Activated CD8-positive, alpha-beta memory T cell treated with anti-CD3 and anti-CD28 coated beads for 1 hour (primary cell): ENCODE results near the gene C11orf71.

Experiments used
- DNase-seq, 2 donors: peaks; one replicate each; pipeline ENCODE4 v3.0.0-alpha.2; 2020; ENCODE audit warnings: low read depth in 1 of 2; ENCODE audit errors: extremely low read depth in 1 of 2

The C11orf71 gene

GRCh38 chr11:114400915-114401223, 558 bp upstream of the C11orf71 start:
- no peak for DNase-seq

GRCh38 chr11:114399490-114400215, 658 bp downstream of the C11orf71 start:
- DNase-seq, result no peak

GRCh38 chr11:114398303-114398920, 1.9 kb downstream of the C11orf71 start:
- DNase-seq, result no peak

GRCh38 chr11:114397349-114397982, 2.8 kb downstream of the C11orf71 start:
- DNase-seq, result no peak

- no peak for DNase-seq
These were observed 3.4 kb downstream of the C11orf71 start for GRCh38 chr11:114396916-114397315.

- DNase-seq, result no peak
These were observed 4.6 kb downstream of the C11orf71 start for GRCh38 chr11:114395736-114396135.

GRCh38 chr11:114392735-114393667, 7.3 kb downstream of the C11orf71 start:
- DNase-seq, result no peak

- DNase-seq, result no peak
These were observed 13.8 kb downstream of the C11orf71 start for GRCh38 chr11:114386545-114386944.

GRCh38 chr11:114386131-114386530, 14.2 kb downstream of the C11orf71 start:
- no peak for DNase-seq

GRCh38 chr11:114384487-114384886, 15.8 kb downstream of the C11orf71 start:
- DNase-seq, result no peak

GRCh38 chr11:114382509-114382908, 17.8 kb downstream of the C11orf71 start:
- DNase-seq, result no peak

GRCh38 chr11:114379394-114380069, 20.8 kb downstream of the C11orf71 start:
- no peak for DNase-seq

- no peak for DNase-seq
These were observed 22.6 kb downstream of the C11orf71 start for GRCh38 chr11:114377612-114378267.

- DNase-seq, result no peak
These were observed 25.3 kb downstream of the C11orf71 start for GRCh38 chr11:114375052-114375451.

- DNase-seq, result no peak
These were observed 31.2 kb downstream of the C11orf71 start for GRCh38 chr11:114368918-114369680.

GRCh38 chr11:114367244-114367957, 32.9 kb downstream of the C11orf71 start:
- no peak for DNase-seq

GRCh38 chr11:114366331-114367243, 33.7 kb downstream of the C11orf71 start:
- no peak for DNase-seq

GRCh38 chr11:114362958-114363357, 37.4 kb downstream of the C11orf71 start:
- DNase-seq, result no peak
